Bronchial epithelial cell (primary cell): ENCODE results near the gene SKI. TPM values are rescaled to one million over a fixed set of nuclear protein-coding genes. Genes with fewer than 3 reads are reported as not detected.

Experiments
- DNase-seq: peaks from one replicate; pipeline ENCODE4 v3.0.0-alpha.2; 2010; ENCODE audit warnings: low read depth
- FAIRE-seq: peaks from 2 replicates; lab custom pipeline; 2011; peaks lifted over from hg19 to GRCh38; lab: Jason Lieb, UNC
- H3K27me3 ChIP-seq: 2 replicates; pipeline ENCODE4 v1.5.1; 2011; ENCODE audit warnings: low read length; ENCODE audit not compliant: control insufficient read depth, insufficient read depth
- H3K36me3 ChIP-seq: 2 replicates; pipeline ENCODE4 v1.5.1; 2011; ENCODE audit warnings: low read length; ENCODE audit not compliant: control insufficient read depth, insufficient read depth
- H3K4me3 ChIP-seq: 2 replicates; pipeline ENCODE4 v1.5.1; 2011; ENCODE audit warnings: mild to moderate bottlenecking, low read depth, low read length, control low read depth
- total RNA-seq: library from RNA; depleted of rRNA; stranded (reverse); fragments of >200 nt; gene quantifications from 2 replicates; pipeline ENCODE4 v1.2.1, GENCODE V29; 2014
- TF ChIP-seq, protein P1 (sequence below): IDR thresholded peaks from 2 replicates; pipeline ENCODE4 v1.5.1; 2011; ENCODE audit warnings: mild to moderate bottlenecking, moderate library complexity, low read length, control low read depth, inconsistent platforms; ENCODE audit not compliant: insufficient read depth, severe bottlenecking

SKI gene
- total RNA-seq, 1 donor from 2014 or later: 8.4 TPM

DNA sequence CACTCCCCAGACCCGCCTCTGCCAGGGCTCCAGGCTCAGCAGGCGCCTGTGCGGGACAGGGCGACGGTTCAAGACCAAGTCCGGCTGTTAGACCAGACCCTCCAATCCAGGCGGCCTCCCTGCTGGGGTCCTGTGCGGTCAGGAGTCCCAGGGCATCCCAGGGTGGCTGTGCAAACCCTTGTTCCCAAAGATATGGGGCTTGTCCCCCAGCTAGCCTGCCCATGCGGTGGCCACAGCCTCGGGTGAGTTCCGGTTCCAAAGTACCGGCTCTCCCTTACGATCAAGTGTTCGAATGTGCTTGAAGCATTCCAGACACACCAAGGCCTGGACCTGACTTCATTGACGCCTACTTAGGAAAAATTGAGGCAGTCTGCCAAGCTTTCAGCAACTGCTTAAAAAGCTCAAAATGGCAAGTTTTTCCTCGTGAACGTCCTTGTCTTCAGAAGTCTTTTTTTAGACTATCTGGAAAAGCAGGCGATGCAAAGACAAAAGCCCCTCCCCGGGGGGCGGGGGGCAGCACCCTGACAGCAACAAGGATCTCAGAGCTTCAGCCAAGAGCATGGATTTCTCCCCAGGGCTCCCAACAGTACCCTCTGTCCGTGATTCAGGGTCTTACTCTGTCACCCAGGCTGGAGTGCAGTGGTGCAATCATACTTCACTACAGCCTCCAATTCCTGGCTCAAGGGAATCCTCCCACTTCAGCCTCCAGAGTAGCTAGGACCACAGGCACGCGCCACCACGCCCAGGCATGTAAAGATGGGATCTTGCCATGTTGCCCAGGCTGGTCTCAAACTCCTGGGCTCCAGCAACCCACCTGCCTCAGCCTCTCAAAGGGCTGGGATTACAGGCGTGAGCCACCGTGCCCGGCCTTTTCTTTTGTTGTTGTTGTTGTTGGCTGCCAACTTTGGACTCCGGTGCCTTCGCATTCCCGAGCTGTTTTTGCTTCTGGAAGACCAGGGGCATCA lies 35.8 kb upstream of the SKI start:
- TF ChIP-seq, protein P1, sequence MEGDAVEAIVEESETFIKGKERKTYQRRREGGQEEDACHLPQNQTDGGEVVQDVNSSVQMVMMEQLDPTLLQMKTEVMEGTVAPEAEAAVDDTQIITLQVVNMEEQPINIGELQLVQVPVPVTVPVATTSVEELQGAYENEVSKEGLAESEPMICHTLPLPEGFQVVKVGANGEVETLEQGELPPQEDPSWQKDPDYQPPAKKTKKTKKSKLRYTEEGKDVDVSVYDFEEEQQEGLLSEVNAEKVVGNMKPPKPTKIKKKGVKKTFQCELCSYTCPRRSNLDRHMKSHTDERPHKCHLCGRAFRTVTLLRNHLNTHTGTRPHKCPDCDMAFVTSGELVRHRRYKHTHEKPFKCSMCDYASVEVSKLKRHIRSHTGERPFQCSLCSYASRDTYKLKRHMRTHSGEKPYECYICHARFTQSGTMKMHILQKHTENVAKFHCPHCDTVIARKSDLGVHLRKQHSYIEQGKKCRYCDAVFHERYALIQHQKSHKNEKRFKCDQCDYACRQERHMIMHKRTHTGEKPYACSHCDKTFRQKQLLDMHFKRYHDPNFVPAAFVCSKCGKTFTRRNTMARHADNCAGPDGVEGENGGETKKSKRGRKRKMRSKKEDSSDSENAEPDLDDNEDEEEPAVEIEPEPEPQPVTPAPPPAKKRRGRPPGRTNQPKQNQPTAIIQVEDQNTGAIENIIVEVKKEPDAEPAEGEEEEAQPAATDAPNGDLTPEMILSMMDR: no peak
- H3K36me3 ChIP-seq: peaks cover 3% of the 10 kb centered on the region
- FAIRE-seq (no peak), DNase-seq (no peak)
- H3K4me3 ChIP-seq: no peak overlapping the region
- no peaks in the 10 kb centered on the region for H3K27me3 ChIP-seq

DNA sequence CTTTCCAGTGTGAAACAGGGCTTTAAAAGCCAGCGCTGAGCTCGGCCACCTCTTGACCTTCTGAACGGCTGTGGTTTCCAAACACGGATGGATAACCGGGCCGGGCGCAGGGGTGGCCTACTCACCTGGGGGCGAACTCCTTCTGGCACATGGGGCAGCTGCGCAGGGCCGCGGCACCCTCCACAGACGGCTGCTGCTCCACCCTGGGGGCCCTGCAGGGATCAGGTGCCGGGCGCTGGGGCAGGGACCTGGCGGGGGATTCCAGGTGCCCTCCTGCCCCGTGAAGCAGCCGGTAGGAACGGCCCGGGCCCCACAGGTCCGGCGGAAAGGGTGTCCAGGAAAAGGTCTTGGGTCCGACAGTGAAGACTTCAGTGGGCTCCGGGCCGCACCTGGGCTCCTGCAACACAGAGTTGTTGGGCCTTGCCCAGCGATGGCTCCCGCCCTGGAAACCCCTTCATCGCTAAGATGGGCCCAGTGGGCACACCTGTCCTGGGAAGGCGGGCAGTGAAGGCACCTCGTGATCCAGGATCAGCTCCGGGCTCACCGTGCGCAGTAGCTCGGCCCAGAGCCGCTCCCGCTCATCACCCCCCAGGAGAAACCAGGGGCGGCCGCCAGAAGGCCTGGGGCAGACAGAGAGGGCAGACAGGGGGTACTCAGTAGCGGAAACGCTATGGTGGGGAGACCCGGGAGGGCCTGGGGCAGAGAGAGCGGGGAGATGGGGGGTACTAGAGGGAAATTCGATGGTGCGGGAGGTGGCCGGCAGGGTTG lies 34.4 kb upstream of the SKI start:
- Histone ChIP-seq H3K36me3 (peaks cover 3% of the 10 kb centered on the region), H3K27me3 (no peaks in the 10 kb centered on the region), H3K4me3 (peak overlapping the region; percentile 54)
- DNase-seq (no peak), FAIRE-seq (no peak)
- TF ChIP-seq, protein P1: no peak

DNA sequence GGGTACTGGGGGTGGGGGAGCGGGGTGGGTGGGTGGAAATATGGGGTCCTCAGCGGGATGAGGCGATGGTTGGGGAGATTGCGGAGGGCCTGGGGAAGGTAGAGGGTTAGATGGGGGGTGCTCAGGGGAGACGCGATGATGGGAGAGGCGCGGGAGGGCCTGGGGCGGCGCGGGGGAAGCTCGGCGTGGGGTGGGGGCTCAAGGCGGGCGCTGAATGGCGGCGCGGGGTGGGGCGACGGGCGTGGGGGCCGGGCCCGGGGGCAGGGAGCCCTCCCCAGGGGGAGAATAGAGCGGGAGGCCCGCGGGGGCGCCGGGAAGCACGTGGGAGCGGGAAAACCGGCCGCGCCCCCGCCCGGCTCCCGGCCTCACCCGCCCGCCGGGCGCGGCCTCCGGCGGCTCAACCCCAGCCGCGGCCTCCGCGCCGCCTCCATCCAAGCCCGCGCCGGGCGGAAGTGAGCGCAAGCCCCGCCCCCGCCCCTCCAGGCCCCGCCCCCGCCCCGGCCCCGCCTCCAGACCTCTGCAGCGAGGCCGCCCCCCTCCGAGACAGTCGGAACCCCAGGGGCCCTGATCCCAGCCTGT lies 33.7 kb upstream of the SKI start, which contains the start of gene FAAP20:
TSS of gene FAAP20 (minus strand) at position 454 of the 579 bp plus-strand sequence. CDS start at position 431, 23 bp downstream.
- no peak for FAIRE-seq

DNA sequence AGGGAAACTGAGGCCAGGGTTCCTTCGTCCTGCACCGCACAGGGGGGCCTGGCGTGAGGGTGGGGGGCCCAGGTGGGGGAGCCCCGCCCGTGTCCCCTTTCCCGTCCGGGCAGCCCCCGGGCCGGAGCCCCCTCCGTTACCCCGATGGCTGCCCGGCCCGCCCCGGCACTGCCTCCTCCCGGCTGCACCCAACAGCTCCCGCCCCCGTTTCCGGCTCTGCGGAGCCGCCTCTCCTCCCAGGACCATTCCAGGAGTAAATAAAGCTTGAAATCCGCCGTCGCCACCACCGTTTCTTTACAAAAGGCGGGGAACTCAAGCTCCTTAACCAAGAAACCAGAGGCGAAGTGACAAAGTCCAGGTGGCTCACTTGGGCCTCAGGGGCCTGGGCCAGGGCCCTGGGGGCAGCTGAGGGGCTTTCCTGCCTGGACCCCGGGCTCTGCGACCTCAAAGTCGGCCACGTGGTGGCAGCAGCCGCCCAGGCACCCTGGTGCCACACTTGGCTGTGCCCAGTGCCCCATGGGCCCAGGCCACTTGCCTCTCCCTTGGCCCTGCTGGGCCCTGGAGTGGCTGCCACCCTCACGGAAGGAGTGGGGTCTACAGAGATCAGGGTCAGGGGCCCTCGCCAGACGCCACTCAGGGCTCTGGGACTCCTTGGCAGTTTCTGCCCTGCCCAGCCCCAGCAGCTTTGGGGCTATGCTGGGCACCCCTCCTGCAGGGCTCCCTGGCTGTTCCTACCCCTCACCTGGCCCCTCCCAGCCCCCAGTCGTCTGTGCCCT lies 33.0 kb upstream of the SKI start:
- H3K27me3 ChIP-seq: no peaks in the 10 kb centered on the region
- FAIRE-seq: no peak
- peaks cover 3% of the 10 kb centered on the region for H3K36me3 ChIP-seq
- TF ChIP-seq, protein P1: peak; percentile 97
- DNase-seq: peak; percentile 65
- peak overlapping the region; percentile 54 for H3K4me3 ChIP-seq

More for the DNA sequence above, 33.7 kb upstream of the SKI start, which contains the start of gene FAAP20:
- peak; percentile 15 for DNase-seq
- peak within 1 kb of the TSS; percentile 54 for H3K4me3 ChIP-seq
- H3K36me3 ChIP-seq: peaks cover 3% of the 10 kb centered on the region
- H3K27me3 ChIP-seq: no peaks in the 10 kb centered on the region
- TF ChIP-seq, protein P1: no peak

DNA sequence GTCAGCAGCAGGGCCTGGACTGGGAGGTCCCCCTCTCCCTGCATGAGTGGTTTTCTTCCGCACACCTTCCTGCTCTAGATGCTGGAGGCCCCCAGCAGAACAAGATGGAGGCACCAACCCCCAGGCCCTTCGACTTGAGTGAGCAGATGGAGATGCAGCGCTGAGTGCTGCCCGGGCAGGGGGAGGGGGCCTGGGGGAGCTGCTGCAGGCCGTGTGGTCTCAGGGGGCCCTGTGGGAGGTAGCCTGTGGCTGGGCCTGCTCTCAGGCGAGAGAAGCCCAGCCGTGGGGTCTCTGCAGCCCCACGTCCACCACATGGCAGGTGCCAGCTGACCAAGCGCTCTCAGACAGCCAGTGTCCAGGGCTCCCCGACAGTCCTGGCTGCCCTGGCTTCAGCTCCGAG lies 32.3 kb upstream of the SKI start:
- FAIRE-seq: no peak
- Histone ChIP-seq H3K27me3 (no peaks in the 10 kb centered on the region), H3K4me3 (no peak overlapping the region), H3K36me3 (peaks cover 3% of the 10 kb centered on the region)
- TF ChIP-seq, protein P1: no peak
- no peak for DNase-seq
